ENCODE measurements around the gene CDCP1. TPM values are rescaled to one million over a fixed set of nuclear protein-coding genes. Genes with fewer than 3 reads are reported as not detected.
"Not testable (repeated sequence)": the region's sequence is repeated elsewhere in the genome, so short reads cannot be mapped to it uniquely, and the experiment has no call there.

CDCP1 gene
- total RNA-seq, 1 donor from 2014 or later = 0.25 TPM

GRCh38 chr3:45143673-45144671 is 2.2 kb downstream of the CDCP1 start:
- intact Hi-C loops (cut with micrococcal nuclease) = no loop called here
- Histone ChIP-seq H3K27ac (replicated peaks) (no peak overlapping the region), H3K36me3 (no peaks in the 10 kb centered on the region), H3K4me3 (no peak overlapping the region), H3K4me1 (peaks cover 17% of the 10 kb centered on the region), H3K27me3 (ENCODE audit: low read depth) (peaks cover 74% of the 10 kb centered on the region), H3K9me3 (replicated peaks) (no peaks in the 10 kb centered on the region)
- DNase-seq = no peak
- no peak for TF ChIP-seq CTCF (IDR thresholded peaks at IDR 0.05; ENCODE audit: borderline replicate concordance)

DNA sequence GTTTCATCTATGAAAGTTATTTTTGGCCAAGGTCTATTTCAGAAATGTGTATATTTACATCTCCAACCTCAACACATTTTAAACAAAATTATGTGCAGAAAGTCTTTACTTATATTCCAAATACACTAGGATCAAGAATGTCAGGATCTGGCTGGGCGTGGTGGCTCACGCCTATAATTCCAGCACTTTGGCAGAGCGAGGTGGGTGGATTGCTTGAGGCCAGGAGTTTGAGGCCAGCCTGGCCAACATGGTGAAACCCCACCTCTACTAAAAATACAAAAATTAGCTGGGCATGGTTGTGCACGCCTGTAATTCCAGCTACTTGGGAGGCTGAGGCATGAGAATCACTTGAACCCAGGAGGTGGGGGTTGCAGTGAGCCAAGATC is 5.4 kb downstream of the CDCP1 start:
- H3K36me3 ChIP-seq; H3K9me3 ChIP-seq (replicated peaks); H3K27ac ChIP-seq (replicated peaks); H3K4me3 ChIP-seq; intact Hi-C loops (cut with micrococcal nuclease); DNase-seq: not testable (repeated sequence)
- H3K4me1 ChIP-seq = peaks cover 11% of the 10 kb centered on the region
- H3K27me3 ChIP-seq (ENCODE audit: low read depth) = peaks cover 46% of the 10 kb centered on the region

- no peaks in the 10 kb centered on the region for H3K9me3 ChIP-seq (replicated peaks)
- TF ChIP-seq CTCF (IDR thresholded peaks at IDR 0.05; ENCODE audit: borderline replicate concordance) = no peak
- peaks cover 11% of the 10 kb centered on the region for H3K4me1 ChIP-seq
- intact Hi-C loops (cut with micrococcal nuclease) = no loop called here
- peaks cover 41% of the 10 kb centered on the region for H3K27me3 ChIP-seq (ENCODE audit: low read depth)
- DNase-seq = no peak
- H3K4me3 ChIP-seq = no peak overlapping the region
- no peak overlapping the region for H3K27ac ChIP-seq (replicated peaks)
- no peaks in the 10 kb centered on the region for H3K36me3 ChIP-seq
Measured at GRCh38 chr3:45140141-45140769, 5.9 kb downstream of the CDCP1 start.

DNA sequence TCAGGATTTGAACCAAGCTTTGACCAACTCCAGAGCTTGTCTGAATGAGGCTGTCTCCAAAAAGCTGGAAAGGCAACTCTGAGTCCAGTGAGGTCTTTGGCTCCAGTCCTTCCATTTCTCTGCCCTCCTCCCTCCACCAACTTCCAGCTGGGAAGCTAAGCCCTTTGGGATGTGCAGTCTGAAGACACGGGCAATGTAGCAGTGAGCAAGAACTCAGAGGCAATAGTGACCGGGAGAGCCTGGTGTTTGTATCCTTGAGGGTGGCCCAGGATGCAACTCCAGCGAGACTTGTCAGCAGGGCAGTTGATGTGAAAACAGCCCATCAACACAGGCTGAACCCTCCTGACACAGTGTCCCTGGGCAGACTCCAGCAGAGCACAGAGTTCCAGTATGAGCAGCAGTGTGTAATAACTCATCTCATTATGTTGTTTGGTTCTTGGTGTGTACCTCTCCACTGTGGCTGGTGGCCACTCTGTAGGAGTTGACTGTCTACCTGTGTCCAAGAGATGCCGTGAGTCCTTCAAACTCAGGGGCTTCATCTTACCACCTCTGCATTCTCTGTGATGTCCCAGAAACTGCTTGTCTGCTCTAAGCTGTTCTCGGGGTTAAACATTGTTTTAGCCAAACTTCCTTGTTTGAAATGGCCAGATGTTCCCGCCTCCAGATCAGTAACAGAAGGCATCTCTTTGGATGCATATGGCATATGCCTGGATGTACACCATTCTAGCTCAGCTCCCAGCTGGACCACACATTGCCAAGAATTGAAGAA is 6.6 kb downstream of the CDCP1 start:
- intact Hi-C loops (cut with micrococcal nuclease) = no loop called here
- no peaks in the 10 kb centered on the region for H3K9me3 ChIP-seq (replicated peaks)
- peaks cover 11% of the 10 kb centered on the region for H3K4me1 ChIP-seq
- H3K27me3 ChIP-seq (ENCODE audit: low read depth) = peaks cover 34% of the 10 kb centered on the region
- no peak overlapping the region for H3K27ac ChIP-seq (replicated peaks)
- no peak for DNase-seq
- H3K4me3 ChIP-seq = no peak overlapping the region
- TF ChIP-seq CTCF (IDR thresholded peaks at IDR 0.05; ENCODE audit: borderline replicate concordance) = no peak
- no peaks in the 10 kb centered on the region for H3K36me3 ChIP-seq

GRCh38 chr3:45137656-45138181 is 8.5 kb downstream of the CDCP1 start:
- H3K4me1 ChIP-seq = peaks cover 11% of the 10 kb centered on the region
- no peak overlapping the region for H3K4me3 ChIP-seq
- H3K9me3 ChIP-seq (replicated peaks) = no peaks in the 10 kb centered on the region
- no peak for TF ChIP-seq CTCF (IDR thresholded peaks at IDR 0.05; ENCODE audit: borderline replicate concordance)
- H3K27ac ChIP-seq (replicated peaks) = no peak overlapping the region
- DNase-seq = no peak
- H3K36me3 ChIP-seq = no peaks in the 10 kb centered on the region
- intact Hi-C loops (cut with micrococcal nuclease) = no loop called here
- H3K27me3 ChIP-seq (ENCODE audit: low read depth) = peaks cover 15% of the 10 kb centered on the region

Measured in left ventricle myocardium inferior (tissue), 1 donor.